Activated CD4-positive, alpha-beta T cell treated with anti-CD3 and anti-CD28 coated beads for 36 hours (primary cell): Measurements from ENCODE around the gene PALLD. TPM values are rescaled to one million over a fixed set of nuclear protein-coding genes. Genes with fewer than 3 reads are reported as not detected.
"Not testable (repeated sequence)": the region's sequence is repeated elsewhere in the genome, so short reads cannot be mapped to it uniquely, and the experiment has no call there.

Experiments
- ATAC-seq: fragments of 200-7000 bp; cut with Tn5 transposase; one replicate; pipeline ENCODE4 v1.10.0; 2021; ENCODE audit warnings: mild to moderate bottlenecking, moderate library complexity
- CTCF ChIA-PET: fragments of 350-600 bp; sonication (Branson Sonifier 250); formaldehyde crosslinking; loops from one replicate; lab custom pipeline; 2021; ENCODE audit warnings: antibody characterized with exemption; lab: Charles Lee
- POLR2A ChIA-PET: fragments of 350-600 bp; sonication (Branson Sonifier 250); formaldehyde crosslinking; loops from one replicate; lab custom pipeline; 2021; ENCODE audit warnings: antibody characterized with exemption, inconsistent platforms; lab: Charles Lee
- DNase-seq: peaks from one replicate; pipeline ENCODE4 v3.0.0-alpha.2; 2020
- H3K27ac Mint-ChIP-seq: one replicate; pipeline ENCODE4 v1.8.0; 2021; ENCODE audit warnings: mixed read lengths
- H3K27me3 Mint-ChIP-seq: one replicate; pipeline ENCODE4 v1.8.0; 2021; ENCODE audit warnings: mixed read lengths
- H3K36me3 Mint-ChIP-seq: one replicate; pipeline ENCODE4 v1.8.0; 2021; ENCODE audit warnings: low read depth, mixed read lengths
- H3K4me1 Mint-ChIP-seq: one replicate; pipeline ENCODE4 v1.8.0; 2021; ENCODE audit warnings: mixed read lengths
- H3K4me3 Mint-ChIP-seq: one replicate; pipeline ENCODE4 v1.8.0; 2021; ENCODE audit warnings: mild to moderate bottlenecking, moderate library complexity, mixed read lengths
- H3K9me3 Mint-ChIP-seq: one replicate; pipeline ENCODE4 v1.8.0; 2021; ENCODE audit warnings: low read depth, mixed read lengths
- intact Hi-C, 2 experiments: fragments of 100-400 bp; cut with DNase I in 1 of 2; cut with micrococcal nuclease in 1 of 2; formaldehyde crosslinking; loops; one replicate each; pipeline versions ENCODE4 v1.14.2 to v1.15.1; 2022 to 2024; cut with DNase I, micrococcal nuclease
- total RNA-seq, 2 experiments: library from RNA; stranded (reverse); gene quantifications; one replicate each; pipeline ENCODE4 v1.2.3, GENCODE V29; 2021

PALLD gene
- total RNA-seq, 2 experiments from 2014 or later, result 9.5 to 11.0 TPM

GRCh38 chr4:168933423-168933822 lies 436.6 kb downstream of the PALLD start:
- Mint-ChIP-seq H3K27ac (no peak overlapping the region), H3K9me3 (peaks cover 38% of the 10 kb centered on the region), H3K4me3 (no peak overlapping the region), H3K4me1 (peaks cover 4% of the 10 kb centered on the region), H3K36me3 (peaks cover 26% of the 10 kb centered on the region), H3K27me3 (no peaks in the 10 kb centered on the region)
- ChIA-PET POLR2A (no interaction called here), CTCF (interaction anchor here (0.6 to 1.8 kb wide), 3 partner anchors 9 to 552 kb away, joined by 3 to 5 read pairs (median 3); no protein-coding TSS in a partner anchor)
- intact Hi-C loops, result no loop called here
- ATAC-seq (no peak), DNase-seq (no peak)

- H3K36me3 Mint-ChIP-seq, result peaks cover 26% of the 10 kb centered on the region
- H3K4me1 Mint-ChIP-seq, H3K27ac Mint-ChIP-seq, H3K27me3 Mint-ChIP-seq, DNase-seq, H3K4me3 Mint-ChIP-seq, intact Hi-C loops, ATAC-seq: not testable (repeated sequence)
- CTCF ChIA-PET, result interaction anchor here (1.1 kb wide), 1 partner anchor 14 kb away, joined by 4 read pairs; no protein-coding TSS in a partner anchor
- POLR2A ChIA-PET, result interaction anchor here (0.6 kb wide), 1 partner anchor 17 kb away, joined by 7 read pairs; no protein-coding TSS in a partner anchor
- peaks cover 48% of the 10 kb centered on the region for H3K9me3 Mint-ChIP-seq
Measured at GRCh38 chr4:168937473-168937872, 440.6 kb downstream of the PALLD start.

GRCh38 chr4:168942985-168943384 lies 446.1 kb downstream of the PALLD start:
- no peaks in the 10 kb centered on the region for H3K4me1 Mint-ChIP-seq
- H3K36me3 Mint-ChIP-seq, result peaks cover 9% of the 10 kb centered on the region
- no peak for DNase-seq
- no peaks in the 10 kb centered on the region for H3K27me3 Mint-ChIP-seq
- peak; percentile 53 for ATAC-seq
- intact Hi-C loops, result no loop called here
- H3K27ac Mint-ChIP-seq, result no peak overlapping the region
- POLR2A ChIA-PET, result no interaction called here
- CTCF ChIA-PET, result interaction anchor here (0.6 kb wide), 2 partner anchors 9 to 12 kb away, joined by 3 read pairs; no protein-coding TSS in a partner anchor
- peaks cover 23% of the 10 kb centered on the region for H3K9me3 Mint-ChIP-seq
- H3K4me3 Mint-ChIP-seq, result no peak overlapping the region

- ChIA-PET POLR2A (no interaction called here), CTCF (no interaction called here)
- intact Hi-C loops, result no loop called here
- Mint-ChIP-seq H3K27me3 (no peaks in the 10 kb centered on the region), H3K4me3 (no peak overlapping the region), H3K4me1 (no peaks in the 10 kb centered on the region), H3K36me3 (peaks cover 2% of the 10 kb centered on the region), H3K27ac (no peak overlapping the region), H3K9me3 (peaks cover 10% of the 10 kb centered on the region)
- DNase-seq (no peak), ATAC-seq (no peak)
Measured at GRCh38 chr4:168945291-168945690, 448.4 kb downstream of the PALLD start.

GRCh38 chr4:168952821-168953246 lies 456.0 kb downstream of the PALLD start:
- POLR2A ChIA-PET, H3K36me3 Mint-ChIP-seq, H3K27me3 Mint-ChIP-seq, DNase-seq, H3K4me1 Mint-ChIP-seq, intact Hi-C loops, H3K9me3 Mint-ChIP-seq, ATAC-seq, H3K4me3 Mint-ChIP-seq, H3K27ac Mint-ChIP-seq, CTCF ChIA-PET: not testable (repeated sequence)

- intact Hi-C loops, result no loop called here
- no peaks in the 10 kb centered on the region for H3K9me3 Mint-ChIP-seq
- ChIA-PET CTCF (interaction anchor here (1.0 kb wide), 1 partner anchor 12 kb away, joined by 3 read pairs; no protein-coding TSS in a partner anchor), POLR2A (no interaction called here)
- H3K27me3 Mint-ChIP-seq, result no peaks in the 10 kb centered on the region
- no peak overlapping the region for H3K27ac Mint-ChIP-seq
- H3K4me3 Mint-ChIP-seq, result no peak overlapping the region
- no peak for ATAC-seq
- H3K36me3 Mint-ChIP-seq, result peaks cover 2% of the 10 kb centered on the region
- no peaks in the 10 kb centered on the region for H3K4me1 Mint-ChIP-seq
- no peak for DNase-seq
Measured at GRCh38 chr4:168955674-168956073, 458.8 kb downstream of the PALLD start.

GRCh38 chr4:168960716-168961115 lies 463.9 kb downstream of the PALLD start:
- H3K27ac Mint-ChIP-seq, result no peak overlapping the region
- H3K4me1 Mint-ChIP-seq, result no peaks in the 10 kb centered on the region
- CTCF ChIA-PET, result no interaction called here
- no peak for DNase-seq
- POLR2A ChIA-PET, result no interaction called here
- peaks cover 2% of the 10 kb centered on the region for H3K9me3 Mint-ChIP-seq
- intact Hi-C loops, result no loop called here
- no peak overlapping the region for H3K4me3 Mint-ChIP-seq
- H3K36me3 Mint-ChIP-seq, result peaks cover 2% of the 10 kb centered on the region
- ATAC-seq, result no peak
- no peaks in the 10 kb centered on the region for H3K27me3 Mint-ChIP-seq

GRCh38 chr4:168972596-168972995 lies 475.7 kb downstream of the PALLD start:
- no peaks in the 10 kb centered on the region for H3K27me3 Mint-ChIP-seq
- H3K27ac Mint-ChIP-seq, result no peak overlapping the region
- DNase-seq (no peak), ATAC-seq (no peak)
- H3K4me1 Mint-ChIP-seq, result no peaks in the 10 kb centered on the region
- intact Hi-C loops, result no loop called here
- peaks cover 8% of the 10 kb centered on the region for H3K36me3 Mint-ChIP-seq
- peaks cover 37% of the 10 kb centered on the region for H3K9me3 Mint-ChIP-seq
- ChIA-PET POLR2A (no interaction called here), CTCF (no interaction called here)
- H3K4me3 Mint-ChIP-seq, result no peak overlapping the region

Other genes starting within 250 kb of the PALLD start
- gene DDX60, start 178.3 kb upstream of the PALLD start, total RNA-seq, result 10 to 100 TPM; 22.2 to 23.8 TPM
- 1 to 10 TPM; 5.9 to 6.7 TPM for gene DDX60L, start 16.6 kb upstream of the PALLD start, total RNA-seq